Ovary (tissue), 3 donors: ENCODE measurements around the gene FGFBP1.

Source experiments
- EP300 ChIP-seq: sonication (generic); formaldehyde crosslinking; IDR thresholded peaks from one replicate; pipeline ENCODE4 v1.6.1; 2017; ENCODE audit warnings: antibody characterized with exemption
- POLR2A ChIP-seq: fragments of 450-650 bp; IDR thresholded peaks from one replicate; pipeline ENCODE4 v1.6.1; 2017; ENCODE audit warnings: antibody characterized with exemption, mild to moderate bottlenecking, moderate library complexity
- TF ChIP-seq, protein P1 (sequence below), 3 donors: fragments of 450-650 bp in 2 of 3; fragments of 200-600 bp in 1 of 3; IDR thresholded peaks; one replicate each; pipeline versions ENCODE4 v1.5.1 to v1.8.0; 2016 to 2022; ENCODE audit warnings: antibody characterized with exemption in 3 of 3, mild to moderate bottlenecking in 1 of 3
- donor health status: DM: no; HTN: no; CAD: no.

DNA sequence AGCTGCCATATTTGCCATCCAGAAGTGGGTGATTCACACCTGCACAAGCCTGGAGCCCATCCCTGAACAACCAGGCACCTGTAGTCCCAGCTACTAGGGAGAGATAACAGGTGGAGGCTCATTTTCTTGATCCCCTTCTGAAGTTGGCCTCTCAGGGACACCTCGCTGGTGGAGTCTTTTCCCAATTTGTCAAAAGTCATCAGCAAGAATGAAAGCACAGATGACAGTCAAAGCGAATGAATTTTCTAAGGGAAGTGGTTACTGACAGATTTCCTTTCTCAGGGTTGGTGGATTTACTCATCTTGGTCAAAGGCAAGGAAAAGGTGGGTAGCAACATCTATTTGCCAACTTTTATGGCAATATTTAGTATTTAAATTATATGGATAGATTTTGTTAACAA, 36.5 kb downstream of the FGFBP1 start:
- TF ChIP-seq, protein P1, sequence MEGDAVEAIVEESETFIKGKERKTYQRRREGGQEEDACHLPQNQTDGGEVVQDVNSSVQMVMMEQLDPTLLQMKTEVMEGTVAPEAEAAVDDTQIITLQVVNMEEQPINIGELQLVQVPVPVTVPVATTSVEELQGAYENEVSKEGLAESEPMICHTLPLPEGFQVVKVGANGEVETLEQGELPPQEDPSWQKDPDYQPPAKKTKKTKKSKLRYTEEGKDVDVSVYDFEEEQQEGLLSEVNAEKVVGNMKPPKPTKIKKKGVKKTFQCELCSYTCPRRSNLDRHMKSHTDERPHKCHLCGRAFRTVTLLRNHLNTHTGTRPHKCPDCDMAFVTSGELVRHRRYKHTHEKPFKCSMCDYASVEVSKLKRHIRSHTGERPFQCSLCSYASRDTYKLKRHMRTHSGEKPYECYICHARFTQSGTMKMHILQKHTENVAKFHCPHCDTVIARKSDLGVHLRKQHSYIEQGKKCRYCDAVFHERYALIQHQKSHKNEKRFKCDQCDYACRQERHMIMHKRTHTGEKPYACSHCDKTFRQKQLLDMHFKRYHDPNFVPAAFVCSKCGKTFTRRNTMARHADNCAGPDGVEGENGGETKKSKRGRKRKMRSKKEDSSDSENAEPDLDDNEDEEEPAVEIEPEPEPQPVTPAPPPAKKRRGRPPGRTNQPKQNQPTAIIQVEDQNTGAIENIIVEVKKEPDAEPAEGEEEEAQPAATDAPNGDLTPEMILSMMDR (IDR thresholded peaks at IDR 0.05), result no peak
- TF ChIP-seq POLR2A (no peak), EP300 (no peak)
